SHP77 (cell line): Measurements from ENCODE around the gene DNAJC8.
A peak's percentile ranks its signal among the peaks of the same experiment; 100 is the strongest.

Experiments used
- DNase-seq, 2 experiments: peaks; one replicate each; lab custom pipeline; 2025; lab: John Stamatoyannopoulos, UW

DNAJC8 gene

DNA sequence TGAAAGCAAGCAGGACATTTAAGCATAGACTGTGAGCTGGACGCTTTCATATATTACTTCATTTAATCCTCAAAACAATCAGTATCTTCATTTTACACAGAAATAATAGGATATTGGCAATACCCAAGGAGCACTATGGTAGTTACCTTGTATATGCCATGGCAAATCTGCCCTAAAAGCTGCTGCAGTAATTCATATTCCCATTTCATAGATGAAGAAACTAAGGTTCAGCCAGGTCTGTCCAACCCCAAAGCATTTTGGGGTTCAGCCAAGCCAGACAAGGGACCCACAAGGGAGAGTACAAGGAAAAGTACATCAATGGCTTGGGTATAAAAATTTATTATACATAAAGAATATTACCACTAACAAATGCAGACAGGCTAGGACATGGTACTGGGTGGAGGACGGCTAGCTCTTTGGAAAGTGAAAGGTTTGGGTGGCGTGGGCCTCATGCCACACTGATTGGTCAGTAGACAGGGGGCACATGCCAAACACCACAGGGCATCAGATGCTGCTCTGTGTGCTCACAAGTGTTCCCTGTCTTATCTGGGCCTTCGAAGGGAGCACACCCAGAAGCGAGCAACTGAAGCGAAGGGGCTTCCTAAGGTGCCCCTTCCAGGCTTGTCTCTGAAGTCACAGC lies 32.5 kb downstream of the DNAJC8 start:
- no peak for DNase-seq

GRCh38 chr1:28199328-28200233 lies 33.2 kb downstream of the DNAJC8 start:
- no peak for DNase-seq

DNA sequence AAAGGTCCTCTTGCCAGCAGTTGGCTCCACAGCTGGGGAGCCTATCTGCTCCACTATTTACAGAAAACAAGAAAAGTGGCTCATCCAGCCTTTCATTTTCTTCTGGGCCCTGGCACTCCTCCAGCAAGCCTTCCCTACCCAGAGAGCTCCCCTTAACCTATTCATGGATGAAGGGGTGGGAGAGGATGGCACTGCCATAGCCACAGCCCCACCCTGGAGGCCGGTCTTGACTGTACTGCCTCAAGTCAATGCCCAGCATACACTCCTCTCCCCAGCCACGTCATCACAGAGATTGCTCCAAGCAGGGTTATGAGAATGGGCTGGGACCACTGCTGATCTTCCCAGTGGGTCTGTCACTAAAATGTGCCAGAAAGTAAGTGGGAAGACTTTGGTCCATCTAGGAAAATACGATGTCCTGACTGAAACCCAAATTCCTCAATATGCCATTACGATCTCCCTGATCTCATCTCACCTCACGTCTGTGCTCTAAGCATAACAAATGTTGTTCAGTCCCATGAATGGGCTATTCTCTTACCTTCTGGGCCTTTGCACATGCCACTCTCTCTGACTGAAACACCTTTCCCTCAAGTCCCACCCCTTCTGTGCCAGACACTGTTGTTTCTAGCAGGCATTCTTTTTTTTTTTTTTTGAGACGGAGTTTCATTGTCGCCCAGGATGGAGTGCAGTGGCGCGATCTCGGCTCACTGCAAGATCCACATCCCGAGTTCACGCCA lies 35.0 kb downstream of the DNAJC8 start:
- no peak for DNase-seq

DNA sequence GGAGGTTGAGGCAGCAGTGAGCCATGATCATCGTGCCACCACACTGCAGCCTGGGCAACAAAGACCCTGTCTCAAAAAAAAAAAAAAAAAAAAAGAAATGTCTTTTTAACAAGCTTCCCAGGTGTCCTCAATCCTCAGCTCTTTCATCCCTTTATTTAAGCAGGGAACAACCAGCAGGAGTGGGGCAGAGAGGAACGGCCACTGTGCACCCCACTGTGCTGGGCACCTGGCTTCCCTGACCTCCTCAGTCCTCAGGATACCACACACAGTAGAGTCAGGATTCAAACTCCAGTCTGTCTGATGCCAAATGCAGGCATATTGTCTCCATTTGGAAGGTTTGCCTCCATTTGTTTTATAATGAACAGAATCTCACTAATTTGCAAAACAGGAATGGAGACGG lies 36.5 kb downstream of the DNAJC8 start:
- DNase-seq, result no peak

DNA sequence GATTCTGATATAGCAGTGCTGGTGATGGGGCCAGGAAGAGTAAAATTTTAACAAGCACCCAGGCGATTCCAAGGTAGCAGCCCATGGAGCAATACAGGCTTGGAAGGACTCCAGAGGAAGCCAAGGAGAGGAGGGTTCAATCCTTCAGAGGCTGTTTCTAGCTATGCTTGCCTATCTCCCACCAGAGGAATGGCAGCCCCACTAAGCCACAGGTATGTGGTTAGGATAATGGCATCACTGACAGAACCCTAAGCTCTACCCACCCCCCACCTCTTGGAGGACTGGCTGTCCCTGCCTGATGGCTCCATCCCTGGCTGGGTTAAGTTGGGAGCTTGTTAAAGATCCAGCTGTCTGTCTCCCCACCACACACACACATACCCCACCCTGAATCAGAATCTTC lies 37.0 kb downstream of the DNAJC8 start:
- DNase-seq, result no peak

DNA sequence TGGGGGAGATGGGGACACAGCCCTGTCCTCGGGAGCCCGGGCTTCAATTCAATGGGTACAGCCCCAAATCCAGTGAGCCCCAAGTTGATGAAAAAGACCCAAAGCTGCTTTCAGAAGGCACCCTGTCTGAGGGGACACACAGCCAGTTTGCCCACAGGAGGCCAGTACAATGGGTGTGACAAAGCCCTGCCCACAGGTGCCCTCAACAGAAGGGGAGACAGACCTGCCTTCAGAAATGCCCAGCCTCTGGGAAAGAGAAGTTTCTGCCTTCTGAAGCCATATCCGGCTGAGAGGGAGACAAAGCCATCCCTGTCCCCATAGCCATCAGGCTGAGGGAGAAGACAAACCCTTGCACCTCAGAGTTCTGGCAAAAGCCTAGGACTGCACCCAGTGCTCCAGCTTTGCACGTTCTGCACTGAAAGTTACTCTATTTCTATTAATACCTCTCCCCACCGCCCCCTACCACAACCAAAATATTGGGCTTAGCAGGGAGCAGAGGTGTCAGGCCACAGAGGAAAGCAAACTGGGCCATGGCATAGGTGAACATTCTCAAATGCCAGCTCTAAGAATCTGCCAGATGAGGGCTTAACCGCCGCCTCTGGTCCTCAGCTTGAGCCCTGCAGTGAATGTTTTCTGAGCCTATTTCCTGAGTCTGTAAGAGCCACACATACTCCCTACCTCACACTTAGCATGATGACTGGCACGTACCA lies 38.3 kb downstream of the DNAJC8 start:
- DNase-seq, result no peak

DNA sequence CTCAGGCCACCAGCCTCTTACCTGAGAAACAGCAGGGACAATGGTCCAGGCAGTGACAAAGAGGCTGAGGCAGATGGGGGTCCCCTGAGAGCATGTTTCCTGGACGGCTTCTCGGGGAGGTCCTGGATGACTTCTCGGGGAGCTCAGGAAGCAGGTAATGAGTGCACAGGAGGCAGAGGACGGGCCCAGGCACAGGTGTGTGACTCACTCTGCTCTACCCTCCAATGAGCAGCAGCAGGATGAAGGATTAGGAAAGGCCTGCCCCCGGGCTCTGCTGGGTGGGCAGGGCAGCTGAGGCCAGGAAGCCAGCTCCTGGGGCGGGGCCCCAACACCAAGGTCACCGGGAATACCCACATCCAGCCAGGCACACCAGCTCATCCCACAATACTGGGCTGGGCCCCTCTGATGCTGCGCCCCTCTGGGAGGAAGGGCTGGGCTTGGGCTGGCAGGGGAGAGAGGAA lies 39.1 kb downstream of the DNAJC8 start:
- no peak for DNase-seq

- no peak for DNase-seq
Observed at GRCh38 chr1:28190996-28191645, 41.7 kb downstream of the DNAJC8 start.

DNA sequence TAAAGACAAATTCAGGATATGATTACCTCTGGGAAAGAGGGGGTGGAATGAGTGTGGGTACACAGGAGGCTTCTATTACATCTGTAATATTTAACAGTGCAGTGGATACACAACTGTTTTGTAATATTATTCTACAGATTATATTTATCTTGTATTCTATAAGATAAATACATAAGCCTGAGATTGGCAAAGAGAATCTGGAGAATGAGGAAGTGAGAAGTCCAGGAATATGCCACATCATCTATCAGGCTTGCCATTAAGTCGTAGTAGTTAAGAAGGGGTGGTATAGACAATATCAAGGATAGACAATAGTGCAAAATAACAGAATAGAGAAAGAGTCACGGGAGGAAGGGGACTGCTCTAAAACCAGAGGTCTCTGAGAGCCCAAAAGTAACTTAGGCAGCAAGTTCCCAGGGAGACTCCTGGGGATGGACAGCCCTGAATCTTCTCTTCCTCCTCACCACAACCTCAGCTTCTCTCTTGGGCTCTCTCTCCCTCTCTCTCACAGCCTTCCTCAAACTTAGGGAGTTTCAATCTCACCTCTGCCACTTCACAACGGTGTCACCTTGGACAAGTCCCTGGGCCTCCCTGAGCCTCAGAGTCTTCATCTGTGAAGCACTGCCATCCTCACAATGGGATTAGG lies 42.4 kb downstream of the DNAJC8 start:
- no peak for DNase-seq

GRCh38 chr1:28185071-28185470 lies 47.8 kb downstream of the DNAJC8 start:
- DNase-seq, result no peak

DNA sequence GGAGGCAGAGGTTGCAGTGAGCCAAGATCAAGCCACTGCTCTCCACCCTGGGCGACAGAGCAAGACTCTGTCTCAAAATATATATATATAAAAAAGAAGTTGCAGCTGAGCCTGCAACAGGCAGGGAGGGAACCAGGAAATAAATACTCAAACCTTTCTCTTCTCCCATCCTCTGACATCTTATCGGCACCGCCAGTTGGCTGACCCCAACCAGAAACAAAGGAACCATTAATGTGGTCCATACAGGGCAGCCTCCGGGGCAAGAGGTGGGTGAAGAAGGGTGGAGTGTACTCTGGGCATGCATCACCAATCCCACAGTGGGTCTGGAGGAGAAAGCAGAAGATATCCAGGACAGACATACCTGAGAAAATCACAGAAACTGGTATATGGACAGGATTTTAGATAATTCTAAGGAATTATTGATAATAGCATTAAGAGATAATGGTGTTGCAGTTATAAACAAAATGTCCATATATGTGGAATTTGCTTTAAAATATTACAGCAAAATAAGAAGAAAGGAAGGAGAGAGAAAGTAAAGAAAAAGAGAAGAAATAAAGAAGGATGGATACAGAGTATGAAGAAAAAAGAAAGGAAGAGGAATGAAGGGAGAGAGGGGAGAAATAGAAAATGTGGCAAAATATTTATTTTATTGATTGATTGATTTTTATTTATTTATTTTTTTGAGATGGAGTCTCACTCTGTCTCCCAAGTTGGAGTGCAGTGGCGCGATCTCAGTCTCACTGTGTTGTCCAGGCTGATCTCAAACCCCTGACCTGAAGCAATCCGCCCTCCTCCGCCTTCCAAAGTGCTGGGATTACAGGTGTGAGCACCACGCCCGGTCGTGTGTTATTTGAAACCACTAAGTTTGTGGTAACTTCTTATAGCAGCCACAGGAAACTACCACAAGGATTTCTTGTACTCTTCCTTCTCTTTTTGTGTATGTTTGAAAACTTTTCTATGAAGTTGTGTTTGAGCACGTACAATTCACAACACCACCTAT lies 52.2 kb downstream of the DNAJC8 start:
- no peak for DNase-seq

- no peak for DNase-seq
Observed at GRCh38 chr1:28178690-28179485, 53.9 kb downstream of the DNAJC8 start.

- DNase-seq, result no peak
Observed at GRCh38 chr1:28176492-28177470, 56.0 kb downstream of the DNAJC8 start, which contains the start of gene PTAFR. Gene PTAFR, minus strand, starts transcription at chr1:28176690. Its CDS starts 25,669 bp downstream, at chr1:28151021.

GRCh38 chr1:28175955-28176485 lies 56.8 kb downstream of the DNAJC8 start:
- no peak for DNase-seq

GRCh38 chr1:28173980-28174297 lies 58.9 kb downstream of the DNAJC8 start:
- DNase-seq, result no peak

DNA sequence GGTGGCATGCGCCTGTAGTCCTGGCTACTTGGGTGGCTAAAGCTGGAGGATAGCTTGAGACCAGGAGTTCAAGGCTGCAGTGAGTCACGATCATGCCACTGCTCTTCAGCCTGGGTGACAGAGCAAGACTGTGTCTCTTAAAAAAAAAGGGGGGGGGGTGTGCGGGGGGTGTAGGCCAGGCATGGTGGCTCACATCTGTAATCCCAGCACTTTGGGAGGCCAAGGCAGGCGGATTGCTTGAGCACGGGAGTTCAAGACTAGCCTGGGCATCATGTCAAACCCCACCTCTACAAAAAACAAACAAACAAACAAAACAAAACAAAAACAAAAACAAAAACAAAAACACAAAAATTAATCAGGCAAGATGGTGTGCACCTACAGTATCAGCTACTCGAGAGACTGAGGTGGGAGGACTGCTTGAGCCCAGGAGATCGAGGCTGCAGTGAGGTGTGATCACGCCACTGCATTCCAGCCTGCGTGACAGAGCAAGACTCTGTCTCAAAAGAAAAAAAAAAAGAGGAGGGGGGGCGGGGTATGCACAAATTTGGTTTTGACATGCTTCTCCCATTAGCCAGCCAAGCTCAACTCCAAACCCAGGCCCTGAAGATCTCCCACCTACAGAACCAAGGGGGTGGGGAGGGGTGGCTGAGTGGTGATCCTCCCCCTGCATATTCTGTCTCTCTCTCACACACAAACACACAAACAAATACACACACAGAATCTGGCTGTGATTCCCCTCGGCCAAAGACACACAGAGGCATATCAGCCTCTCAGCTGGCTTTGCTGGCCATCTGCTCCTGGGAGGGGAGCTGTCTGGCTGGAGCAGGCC lies 59.5 kb downstream of the DNAJC8 start:
- peak; percentile 14 to 53 for DNase-seq
